K562 (cell line): ENCODE results near the gene TUT1. TPM values are rescaled to one million over a fixed set of nuclear protein-coding genes. Genes with fewer than 3 reads are reported as not detected.
A peak's percentile ranks its signal among the peaks of the same experiment; 100 is the strongest.

Experiments used
- ARHGAP35 ChIP-seq: fragments of 450-650 bp; IDR thresholded peaks from 2 replicates; pipeline ENCODE4 v1.6.1; 2018; ENCODE audit not compliant: partially characterized antibody
- BRD4 ChIP-seq: fragments of 200-600 bp; sonication (generic); IDR thresholded peaks from 2 replicates; pipeline ENCODE4 v1.6.1; 2017; ENCODE audit warnings: inconsistent platforms
- BRF2 ChIP-seq: IDR thresholded peaks from 3 replicates; pipeline ENCODE4 v1.6.1; 2011; ENCODE audit warnings: borderline replicate concordance, mild to moderate bottlenecking; ENCODE audit not compliant: insufficient read length, insufficient read depth
- GTF2A2 ChIP-seq: IDR thresholded peaks from 2 replicates; pipeline ENCODE4 v1.6.1; 2016; ENCODE audit warnings: mild to moderate bottlenecking, missing genetic modification characterization, missing compliant biosample characterization
- KDM5B ChIP-seq: fragments of 200-600 bp; sonication (generic); IDR thresholded peaks from 2 replicates; pipeline ENCODE4 v1.6.1; 2012; ENCODE audit warnings: low read depth, mild to moderate bottlenecking, moderate library complexity, low read length, control low read depth, inconsistent platforms; ENCODE audit not compliant: insufficient replicate concordance
- KLF10 ChIP-seq: fragments of 250-450 bp; sonication (Bioruptor Pico); IDR thresholded peaks from 2 replicates; pipeline ENCODE4 v1.6.1; 2021; ENCODE audit warnings: matching md5 sums
- MBD2 ChIP-seq: sonication (generic); IDR thresholded peaks from 2 replicates; pipeline ENCODE4 v1.6.1; 2016; ENCODE audit warnings: low read depth, borderline replicate concordance
- MGA ChIP-seq: fragments of 450-650 bp; IDR thresholded peaks from 2 replicates; pipeline ENCODE4 v1.6.1; 2016; ENCODE audit warnings: mild to moderate bottlenecking, moderate library complexity
- PHF8 ChIP-seq: fragments of 200-600 bp; sonication (generic); IDR thresholded peaks from 2 replicates; pipeline ENCODE4 v1.6.1; 2012; ENCODE audit warnings: mixed run types, mild to moderate bottlenecking, inconsistent platforms, low read length, moderate library complexity, borderline replicate concordance
- RBM34 ChIP-seq: fragments of 200-400 bp; formaldehyde crosslinking; IDR thresholded peaks from 2 replicates; pipeline ENCODE4 v1.6.1; 2018; ENCODE audit warnings: low read length, borderline replicate concordance; ENCODE audit not compliant: insufficient read depth
- TFAP4 ChIP-seq: sonication (generic); formaldehyde crosslinking; IDR thresholded peaks from 2 replicates; pipeline ENCODE4 v1.8.0; 2022; ENCODE audit warnings: missing genetic modification reagents, mild to moderate bottlenecking, moderate library complexity, borderline replicate concordance
- U2AF2 ChIP-seq: fragments of 200-400 bp; formaldehyde crosslinking; optimal IDR thresholded peaks from 2 replicates; pipeline ENCODE3; 2017; ENCODE audit warnings: low read depth, mild to moderate bottlenecking, low read length
- ZNF174 ChIP-seq: fragments of 250-450 bp; sonication (Bioruptor Pico); IDR thresholded peaks from 2 replicates; pipeline ENCODE4 v1.4.0; 2020; ENCODE audit warnings: mild to moderate bottlenecking
- ZNF274 ChIP-seq: IDR thresholded peaks from 2 replicates; pipeline ENCODE4 v1.6.1; 2011; ENCODE audit warnings: low read depth, mild to moderate bottlenecking, low read length, moderate library complexity, borderline replicate concordance
- polyA plus RNA-seq, 8 experiments: library from polyadenylated mRNA; depleted of rRNA in 4 of 8; stranded (reverse) in 5 of 8; unstranded in 3 of 8; fragments of >200 nt; fragmentation: Nextera tagmentation in 2 of 8; fragmentation: Illumina TruSeq in 1 of 8; extraction: Ambion mirVana in 2 of 8; extraction: Trizol in 1 of 8; gene quantifications; 2 replicates each; pipeline versions ENCODE4 v1.2.1 to v1.2.3, GENCODE V29; 2011 to 2014; ENCODE audit warnings: inconsistent platforms in 1 of 8, missing spikeins in 1 of 8
- total RNA-seq, 7 experiments: library from RNA; depleted of rRNA in 6 of 7; stranded (reverse); fragments of >200 nt in 6 of 7; fragmentation: Illumina TruSeq in 2 of 7; extraction: Trizol in 2 of 7; gene quantifications; 2 replicates each; pipeline versions ENCODE4 v1.2.1 to v1.2.3, GENCODE V29; 2011 to 2021; ENCODE audit warnings: low replicate concordance in 1 of 7

TUT1 gene
- total and polyA plus RNA-seq, 9 of the 15 experiments (the other 6 are each of a cell fraction or from before 2014, with no cell fraction given): 0.66 to 44.3 (median 15.7) TPM

GRCh38 chr11:62556108-62556874 lies 35.0 kb downstream of the TUT1 start (continued):
- TF ChIP-seq MGA (peak; percentile 84), BRF2 (no peak), GTF2A2 (tag) (no peak), ZNF174 (CRISPR knock-in tag) (no peak), ARHGAP35 (no peak), KLF10 (CRISPR knock-in tag) (no peak), PHF8 (no peak), ZNF274 (no peak), TFAP4 (CRISPR knock-in tag) (no peak), KDM5B (peak; percentile 24), MBD2 (peak; percentile 18; the same call in 1 of the 2 replicates), U2AF2 (no peak), BRD4 (no peak), RBM34 (no peak)
